ENCODE data around the gene RETREG1. TPM values are rescaled to one million over a fixed set of nuclear protein-coding genes. Genes with fewer than 3 reads are reported as not detected.
"Not testable (repeated sequence)": the region's sequence is repeated elsewhere in the genome, so short reads cannot be mapped to it uniquely, and the experiment has no call there.

Gene RETREG1
- total and polyA plus RNA-seq, 7 experiments from 2014 or later = 37.4 to 130 (median 48.6) TPM

DNA sequence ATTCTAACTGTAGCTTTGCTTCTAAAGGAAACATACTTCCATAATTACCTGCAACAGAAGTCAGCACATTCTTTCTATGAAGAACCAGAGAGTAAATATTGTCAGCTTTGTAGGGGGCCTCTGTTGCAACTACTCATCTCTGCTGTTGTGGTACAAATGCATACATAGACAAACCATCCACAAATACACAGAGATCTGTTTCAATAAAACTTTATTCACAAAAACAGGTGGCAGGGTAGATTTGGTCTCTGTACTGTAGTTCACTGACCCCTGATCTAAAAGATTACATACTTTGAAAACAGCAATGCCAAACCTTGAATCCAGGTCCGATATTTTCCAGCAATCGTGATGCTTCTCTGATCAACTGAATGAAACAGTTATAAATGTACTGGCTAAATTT, 44.9 kb upstream of the RETREG1 start:
- Histone ChIP-seq H3K9me3 (ENCODE audit: control insufficient read depth in 2 of 3, low read length in 3 of 3) (no peaks in the 10 kb centered on the region), H3K4me1 (ENCODE audit: control insufficient read depth in 2 of 2, insufficient read depth in 2 of 2, low read length in 2 of 2) (no peaks in the 10 kb centered on the region), H3K27ac (ENCODE audit: low read depth, low read length) (no peak overlapping the region), H3K36me3 (ENCODE audit: control insufficient read depth in 2 of 3, insufficient read depth in 3 of 3, low read length in 3 of 3) (no peaks in the 10 kb centered on the region), H3K27me3 (ENCODE audit: control insufficient read depth in 2 of 2, insufficient read depth in 2 of 2, low read length in 2 of 2) (no peaks in the 10 kb centered on the region), H3K4me3 (ENCODE audit: low read length) (no peak overlapping the region)
- intact Hi-C loops (cut with micrococcal nuclease) = no loop called here
- POLR2A ChIA-PET = interaction anchor here (1.5 kb wide), 1 partner anchor 17 kb away, joined by 3 read pairs; no protein-coding TSS in a partner anchor
- DNase-seq (no peak), ATAC-seq (no peak)
- CTCF ChIA-PET = interaction anchor here (0.5 to 1.7 kb wide), 2 partner anchors 90 to 171 kb away, joined by 4 to 7 read pairs; no protein-coding TSS in a partner anchor
- Mint-ChIP-seq H3K4me3 (no peak overlapping the region), H3K36me3 (peaks cover 3 to 9% (median 7%) of the 10 kb centered on the region in 5 donors), H3K4me1 (peaks cover 3 to 52% (median 19%) of the 10 kb centered on the region in 7 donors), H3K27ac (peak overlapping the region in 1 of 9 donors; percentile 24), H3K27me3 (peaks cover 0 to 3% (median 0%) of the 10 kb centered on the region in 5 donors), H3K9me3 (peaks cover 0 to 2% (median 0%) of the 10 kb centered on the region in 11 donors)

GRCh38 chr5:16660982-16661381, 44.2 kb upstream of the RETREG1 start:
- DNase-seq (no peak), ATAC-seq (no peak)
- ChIA-PET POLR2A (interaction anchor here (1.5 kb wide), 1 partner anchor 17 kb away, joined by 3 read pairs; no protein-coding TSS in a partner anchor), CTCF (no interaction called here)
- H3K27me3 Mint-ChIP-seq = peaks cover 0 to 3% (median 0%) of the 10 kb centered on the region in 5 donors
- H3K27ac Mint-ChIP-seq = peak overlapping the region in 2 of 9 donors; percentile 46 to 74
- no peaks in the 10 kb centered on the region for H3K9me3 ChIP-seq (ENCODE audit: control insufficient read depth in 2 of 3, low read length in 3 of 3)
- peaks cover under 1 to 48% (median 14%) of the 10 kb centered on the region in 7 donors for H3K4me1 Mint-ChIP-seq
- H3K27ac ChIP-seq (ENCODE audit: low read depth, low read length) = no peak overlapping the region
- intact Hi-C loops (cut with micrococcal nuclease) = no loop called here
- H3K9me3 Mint-ChIP-seq = peaks cover 0 to 2% (median 0%) of the 10 kb centered on the region in 11 donors
- no peak overlapping the region for H3K4me3 Mint-ChIP-seq
- H3K4me3 ChIP-seq (ENCODE audit: low read length) = no peak overlapping the region
- peaks cover 3 to 10% (median 7%) of the 10 kb centered on the region in 5 donors for H3K36me3 Mint-ChIP-seq
- no peaks in the 10 kb centered on the region for H3K36me3 ChIP-seq (ENCODE audit: control insufficient read depth in 2 of 3, insufficient read depth in 3 of 3, low read length in 3 of 3)
- H3K4me1 ChIP-seq (ENCODE audit: control insufficient read depth in 2 of 2, insufficient read depth in 2 of 2, low read length in 2 of 2) = no peaks in the 10 kb centered on the region
- H3K27me3 ChIP-seq (ENCODE audit: control insufficient read depth in 2 of 2, insufficient read depth in 2 of 2, low read length in 2 of 2) = no peaks in the 10 kb centered on the region

- H3K27ac Mint-ChIP-seq = no peak overlapping the region
- Histone ChIP-seq H3K27me3 (ENCODE audit: control insufficient read depth in 2 of 2, insufficient read depth in 2 of 2, low read length in 2 of 2) (no peaks in the 10 kb centered on the region), H3K9me3 (ENCODE audit: control insufficient read depth in 2 of 3, low read length in 3 of 3) (no peaks in the 10 kb centered on the region), H3K27ac (ENCODE audit: low read depth, low read length) (no peak overlapping the region), H3K4me3 (ENCODE audit: low read length) (no peak overlapping the region), H3K36me3 (ENCODE audit: control insufficient read depth in 2 of 3, insufficient read depth in 3 of 3, low read length in 3 of 3) (no peaks in the 10 kb centered on the region), H3K4me1 (ENCODE audit: control insufficient read depth in 2 of 2, insufficient read depth in 2 of 2, low read length in 2 of 2) (no peaks in the 10 kb centered on the region)
- H3K4me3 Mint-ChIP-seq = no peak overlapping the region
- ATAC-seq = no peak
- peaks cover 0 to 33% (median 10%) of the 10 kb centered on the region in 7 donors for H3K4me1 Mint-ChIP-seq
- H3K36me3 Mint-ChIP-seq = peaks cover 4 to 15% (median 10%) of the 10 kb centered on the region in 5 donors
- no peak for DNase-seq
- H3K27me3 Mint-ChIP-seq = peaks cover 0 to 3% (median 0%) of the 10 kb centered on the region in 5 donors
- peaks cover 0 to 2% (median 0%) of the 10 kb centered on the region in 11 donors for H3K9me3 Mint-ChIP-seq
- intact Hi-C loops (cut with micrococcal nuclease) = no loop called here
- POLR2A ChIA-PET = no interaction called here
- CTCF ChIA-PET = no interaction called here
These were observed 42.7 kb upstream of the RETREG1 start for GRCh38 chr5:16659536-16659935.

GRCh38 chr5:16656561-16657191, 39.9 kb upstream of the RETREG1 start:
- no peak overlapping the region for H3K4me3 Mint-ChIP-seq
- DNase-seq (no peak), ATAC-seq (no peak)
- ChIA-PET CTCF (no interaction called here), POLR2A (interaction anchor here (0.9 kb wide), 1 partner anchor 40 kb away, joined by 3 read pairs; no protein-coding TSS in a partner anchor)
- H3K27me3 Mint-ChIP-seq = peaks cover 0 to 3% (median 0%) of the 10 kb centered on the region in 5 donors
- no peaks in the 10 kb centered on the region for H3K4me1 ChIP-seq (ENCODE audit: control insufficient read depth in 2 of 2, insufficient read depth in 2 of 2, low read length in 2 of 2)
- peaks cover 4 to 19% (median 10%) of the 10 kb centered on the region in 5 donors for H3K36me3 Mint-ChIP-seq
- no peak overlapping the region for H3K4me3 ChIP-seq (ENCODE audit: low read length)
- no peaks in the 10 kb centered on the region for H3K27me3 ChIP-seq (ENCODE audit: control insufficient read depth in 2 of 2, insufficient read depth in 2 of 2, low read length in 2 of 2)
- no peak overlapping the region for H3K27ac ChIP-seq (ENCODE audit: low read depth, low read length)
- H3K36me3 ChIP-seq (ENCODE audit: control insufficient read depth in 2 of 3, insufficient read depth in 3 of 3, low read length in 3 of 3) = no peaks in the 10 kb centered on the region
- intact Hi-C loops (cut with micrococcal nuclease) = no loop called here
- H3K4me1 Mint-ChIP-seq = peaks cover 0 to 15% (median 4%) of the 10 kb centered on the region in 7 donors
- H3K27ac Mint-ChIP-seq = peak overlapping the region in 1 of 9 donors; percentile 2
- no peaks in the 10 kb centered on the region for H3K9me3 ChIP-seq (ENCODE audit: control insufficient read depth in 2 of 3, low read length in 3 of 3)
- peaks cover 0 to 4% (median 0%) of the 10 kb centered on the region in 11 donors for H3K9me3 Mint-ChIP-seq

DNA sequence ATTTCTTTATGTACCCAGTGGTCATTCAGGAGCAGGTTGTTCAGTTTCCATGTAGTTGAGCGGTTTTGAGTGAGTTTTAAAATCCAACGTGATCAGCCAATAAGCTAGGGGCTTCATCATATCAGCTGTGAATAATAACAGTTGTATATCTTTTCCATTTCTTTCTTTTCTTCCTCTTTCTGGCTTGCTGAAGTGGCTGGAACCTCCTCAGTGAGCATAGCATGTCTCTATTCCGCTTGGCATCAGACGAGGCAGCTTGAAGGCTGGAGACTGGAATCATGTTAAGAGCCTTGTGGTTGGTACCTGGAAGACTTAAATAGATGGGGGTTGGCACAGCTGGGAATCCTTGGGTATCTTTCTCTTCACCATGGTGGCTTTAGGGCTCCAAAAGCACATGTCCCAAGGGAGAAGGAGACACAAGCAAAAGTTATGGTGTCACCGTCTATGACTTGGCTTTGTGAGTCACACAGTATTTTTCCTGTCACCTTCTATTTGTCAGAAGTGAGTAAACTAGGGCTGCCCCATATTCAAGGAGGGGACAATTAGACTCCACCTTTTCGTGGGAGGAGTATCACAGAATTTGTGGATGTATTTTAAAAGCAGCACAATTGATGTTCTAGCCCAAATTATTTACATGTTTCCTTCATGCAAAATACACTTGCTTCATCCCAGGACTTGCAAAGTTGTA, 38.0 kb upstream of the RETREG1 start:
- CTCF ChIA-PET = interaction anchor here (0.6 to 1.0 kb wide), 2 partner anchors 12 to 37 kb away, joined by 3 to 5 read pairs; no protein-coding TSS in a partner anchor
- intact Hi-C loops (cut with micrococcal nuclease) = no loop called here
- Mint-ChIP-seq H3K27ac (peak overlapping the region in 1 of 9 donors; percentile 15), H3K36me3 (peaks cover 4 to 19% (median 10%) of the 10 kb centered on the region in 5 donors), H3K4me1 (peaks cover 0 to 9% (median 0%) of the 10 kb centered on the region in 7 donors), H3K4me3 (no peak overlapping the region), H3K9me3 (peaks cover 0 to 5% (median 0%) of the 10 kb centered on the region in 11 donors), H3K27me3 (no peaks in the 10 kb centered on the region)
- ATAC-seq (no peak), DNase-seq (no peak)
- Histone ChIP-seq H3K27me3 (ENCODE audit: control insufficient read depth in 2 of 2, insufficient read depth in 2 of 2, low read length in 2 of 2) (no peaks in the 10 kb centered on the region), H3K36me3 (ENCODE audit: control insufficient read depth in 2 of 3, insufficient read depth in 3 of 3, low read length in 3 of 3) (no peaks in the 10 kb centered on the region), H3K27ac (ENCODE audit: low read depth, low read length) (no peak overlapping the region), H3K4me3 (ENCODE audit: low read length) (no peak overlapping the region), H3K9me3 (ENCODE audit: control insufficient read depth in 2 of 3, low read length in 3 of 3) (no peaks in the 10 kb centered on the region), H3K4me1 (ENCODE audit: control insufficient read depth in 2 of 2, insufficient read depth in 2 of 2, low read length in 2 of 2) (no peaks in the 10 kb centered on the region)
- POLR2A ChIA-PET = no interaction called here

DNA sequence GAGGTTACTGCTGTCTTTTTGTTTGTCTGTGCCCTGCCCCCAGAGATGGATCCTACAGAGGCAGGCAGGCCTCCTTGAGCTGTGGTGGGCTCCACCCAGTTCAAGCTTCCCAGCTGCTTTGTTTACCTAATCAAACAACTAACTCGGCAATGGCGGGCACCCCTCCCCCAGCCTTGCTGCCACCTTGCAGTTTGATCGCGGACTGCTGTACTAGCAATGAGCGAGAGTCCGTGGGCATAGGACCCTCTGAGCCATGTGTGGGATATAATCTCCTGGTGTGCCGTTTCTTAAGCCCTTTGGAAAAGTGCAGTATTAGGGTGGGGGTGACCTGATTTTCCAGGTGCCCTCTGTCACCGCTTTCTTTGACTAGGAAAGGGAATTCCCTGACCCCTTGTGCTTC, 31.9 kb upstream of the RETREG1 start:
- H3K36me3 Mint-ChIP-seq = peaks cover 6 to 17% (median 7%) of the 10 kb centered on the region in 5 donors
- H3K9me3 Mint-ChIP-seq = peaks cover 0 to 34% (median 12%) of the 10 kb centered on the region in 11 donors
- H3K9me3 ChIP-seq (ENCODE audit: control insufficient read depth in 2 of 3, low read length in 3 of 3); intact Hi-C loops (cut with micrococcal nuclease); H3K27me3 Mint-ChIP-seq; DNase-seq; ATAC-seq; POLR2A ChIA-PET; H3K27me3 ChIP-seq (ENCODE audit: control insufficient read depth in 2 of 2, insufficient read depth in 2 of 2, low read length in 2 of 2); H3K4me3 Mint-ChIP-seq; H3K36me3 ChIP-seq (ENCODE audit: control insufficient read depth in 2 of 3, insufficient read depth in 3 of 3, low read length in 3 of 3); H3K27ac ChIP-seq (ENCODE audit: low read depth, low read length); CTCF ChIA-PET; H3K27ac Mint-ChIP-seq; H3K4me3 ChIP-seq (ENCODE audit: low read length): not testable (repeated sequence)
- H3K4me1 ChIP-seq (ENCODE audit: control insufficient read depth in 2 of 2, insufficient read depth in 2 of 2, low read length in 2 of 2) = peaks cover 0 to 12% of the 10 kb centered on the region in 2 donors
- peaks cover 2 to 23% (median 18%) of the 10 kb centered on the region in 7 donors for H3K4me1 Mint-ChIP-seq
